Measurements from ENCODE around the gene CD274. TPM values are rescaled to one million over a fixed set of nuclear protein-coding genes. Genes with fewer than 3 reads are reported as not detected.
"Not testable (repeated sequence)": the region's sequence is repeated elsewhere in the genome, so short reads cannot be mapped to it uniquely, and the experiment has no call there.

CD274 gene
- polyA plus RNA-seq, 3 donors: 0.24 to 0.84 TPM; not detected in 1

- H3K27me3 ChIP-seq (ENCODE audit: control insufficient read depth in 2 of 2, insufficient read depth in 2 of 2, low read length in 2 of 2); H3K9me3 ChIP-seq (replicated peaks in 1 of 2; ENCODE audit: control insufficient read depth in 1 of 2, insufficient read depth in 1 of 2, low read length in 2 of 2); H3K36me3 ChIP-seq (replicated peaks in 1 of 2; ENCODE audit: control insufficient read depth in 1 of 2, insufficient read depth in 2 of 2, low read length in 2 of 2); H3K9me3 Mint-ChIP-seq; H3K79me2 ChIP-seq (ENCODE audit: insufficient read depth, low read length); H3K27me3 Mint-ChIP-seq (ENCODE audit: low read depth in 3 of 3); H3K27ac ChIP-seq (ENCODE audit: low read depth in 1 of 2, low read length in 2 of 2); H4K20me1 ChIP-seq (ENCODE audit: insufficient read depth, low read length); H3K4me2 ChIP-seq (replicated peaks; ENCODE audit: extremely low read depth, low read length, poor library complexity, severe bottlenecking); H3K36me3 Mint-ChIP-seq; H3K4me3 Mint-ChIP-seq; DNase-seq; H3K4me3 ChIP-seq (replicated peaks in 1 of 3; ENCODE audit: low read depth in 2 of 3, low read length in 3 of 3); H2AFZ ChIP-seq (ENCODE audit: insufficient read depth, low read depth, low read length, poor library complexity, severe bottlenecking); H3K9ac ChIP-seq (ENCODE audit: insufficient read depth, low read length, poor library complexity, severe bottlenecking): not testable (repeated sequence)
- Mint-ChIP-seq H3K4me1 (peaks cover 30% of the 10 kb centered on the region), H3K27ac (peak overlapping the region in 2 of 7 donors; percentile 14 to 93)
- peaks cover 27 to 28% of the 10 kb centered on the region in 2 donors for H3K4me1 ChIP-seq (ENCODE audit: control insufficient read depth in 1 of 2, insufficient read depth in 2 of 2, low read length in 2 of 2)
- WGBS (ENCODE audit: insufficient coverage): no CpG with 5 or more reads among the region's 3 CpGs
- intact Hi-C loops (cut with micrococcal nuclease): loop anchor here in 1 of 2 donors (5.0 to 10.0 kb wide), 3 partner anchors 37 to 700 kb away; partner anchors contain the start of gene RCL1
Observed at GRCh38 chr9:5494765-5495164, 44.4 kb downstream of the CD274 start.

- Histone ChIP-seq H3K4me2 (replicated peaks; ENCODE audit: extremely low read depth, low read length, poor library complexity, severe bottlenecking) (no peak overlapping the region), H3K27me3 (ENCODE audit: control insufficient read depth in 2 of 2, insufficient read depth in 2 of 2, low read length in 2 of 2) (no peaks in the 10 kb centered on the region), H3K36me3 (replicated peaks in 1 of 2; ENCODE audit: control insufficient read depth in 1 of 2, insufficient read depth in 2 of 2, low read length in 2 of 2) (no peaks in the 10 kb centered on the region), H3K4me1 (ENCODE audit: control insufficient read depth in 1 of 2, insufficient read depth in 2 of 2, low read length in 2 of 2) (peaks cover 17 to 19% of the 10 kb centered on the region in 2 donors), H3K9me3 (replicated peaks in 1 of 2; ENCODE audit: control insufficient read depth in 1 of 2, insufficient read depth in 1 of 2, low read length in 2 of 2) (no peaks in the 10 kb centered on the region), H3K4me3 (replicated peaks in 1 of 3; ENCODE audit: low read depth in 2 of 3, low read length in 3 of 3) (no peak overlapping the region), H3K9ac (ENCODE audit: insufficient read depth, low read length, poor library complexity, severe bottlenecking) (no peak overlapping the region), H3K79me2 (ENCODE audit: insufficient read depth, low read length) (no peaks in the 10 kb centered on the region), H3K27ac (ENCODE audit: low read depth in 1 of 2, low read length in 2 of 2) (no peak overlapping the region), H4K20me1 (ENCODE audit: insufficient read depth, low read length) (no peaks in the 10 kb centered on the region), H2AFZ (ENCODE audit: insufficient read depth, low read depth, low read length, poor library complexity, severe bottlenecking) (no peak overlapping the region)
- H3K4me3 Mint-ChIP-seq: no peak overlapping the region
- intact Hi-C loops (cut with micrococcal nuclease): loop anchor here in 1 of 2 donors (10.0 kb wide), 1 partner anchor 704 kb away; the partner anchor contains the start of gene RCL1
- no peak for DNase-seq
- H3K36me3 Mint-ChIP-seq: no peaks in the 10 kb centered on the region
- H3K27ac Mint-ChIP-seq: no peak overlapping the region
- peaks cover 27% of the 10 kb centered on the region for H3K4me1 Mint-ChIP-seq
- H3K27me3 Mint-ChIP-seq (ENCODE audit: low read depth in 3 of 3): peaks cover 0 to 9% (median 0%) of the 10 kb centered on the region in 3 donors
- TF ChIP-seq CTCF (IDR thresholded peaks at IDR 0.05): no peak
- peaks cover 0 to 2% (median 0%) of the 10 kb centered on the region in 7 donors for H3K9me3 Mint-ChIP-seq
- WGBS (ENCODE audit: insufficient coverage): no CpG with 5 or more reads among the region's 1 CpG
Observed at GRCh38 chr9:5499157-5499556, 48.8 kb downstream of the CD274 start.
